Nephron progenitor cell (in vitro differentiated cells): ENCODE measurements around the gene PRELID1.

Experiments
- DNase-seq: peaks from one replicate; pipeline ENCODE4 v3.0.0; 2021
- H3K27ac Mint-ChIP-seq: 2 replicates; pipeline ENCODE4 v1.8.0; 2021; ENCODE audit warnings: mild to moderate bottlenecking, moderate library complexity, mixed read lengths
- H3K27me3 Mint-ChIP-seq: 2 replicates; pipeline ENCODE4 v1.8.0; 2021; ENCODE audit warnings: mild to moderate bottlenecking, low read depth, mixed read lengths; ENCODE audit not compliant: poor library complexity
- H3K36me3 Mint-ChIP-seq: 2 replicates; pipeline ENCODE4 v1.8.0; 2021; ENCODE audit warnings: low read depth, mixed read lengths
- H3K4me1 Mint-ChIP-seq: 2 replicates; pipeline ENCODE4 v1.8.0; 2021; ENCODE audit warnings: mixed read lengths
- H3K4me3 Mint-ChIP-seq: 2 replicates; pipeline ENCODE4 v1.8.0; 2021; ENCODE audit warnings: mild to moderate bottlenecking, moderate library complexity, mixed read lengths
- H3K9me3 Mint-ChIP-seq: 2 replicates; pipeline ENCODE4 v1.8.0; 2021; ENCODE audit warnings: mild to moderate bottlenecking, moderate library complexity, mixed read lengths
- TF ChIP-seq, protein P1 (sequence below): fragments of 200-600 bp; sonication (generic); IDR thresholded peaks from 2 replicates; pipeline ENCODE4 v1.5.0; 2021; ENCODE audit warnings: antibody characterized with exemption

Gene PRELID1

DNA sequence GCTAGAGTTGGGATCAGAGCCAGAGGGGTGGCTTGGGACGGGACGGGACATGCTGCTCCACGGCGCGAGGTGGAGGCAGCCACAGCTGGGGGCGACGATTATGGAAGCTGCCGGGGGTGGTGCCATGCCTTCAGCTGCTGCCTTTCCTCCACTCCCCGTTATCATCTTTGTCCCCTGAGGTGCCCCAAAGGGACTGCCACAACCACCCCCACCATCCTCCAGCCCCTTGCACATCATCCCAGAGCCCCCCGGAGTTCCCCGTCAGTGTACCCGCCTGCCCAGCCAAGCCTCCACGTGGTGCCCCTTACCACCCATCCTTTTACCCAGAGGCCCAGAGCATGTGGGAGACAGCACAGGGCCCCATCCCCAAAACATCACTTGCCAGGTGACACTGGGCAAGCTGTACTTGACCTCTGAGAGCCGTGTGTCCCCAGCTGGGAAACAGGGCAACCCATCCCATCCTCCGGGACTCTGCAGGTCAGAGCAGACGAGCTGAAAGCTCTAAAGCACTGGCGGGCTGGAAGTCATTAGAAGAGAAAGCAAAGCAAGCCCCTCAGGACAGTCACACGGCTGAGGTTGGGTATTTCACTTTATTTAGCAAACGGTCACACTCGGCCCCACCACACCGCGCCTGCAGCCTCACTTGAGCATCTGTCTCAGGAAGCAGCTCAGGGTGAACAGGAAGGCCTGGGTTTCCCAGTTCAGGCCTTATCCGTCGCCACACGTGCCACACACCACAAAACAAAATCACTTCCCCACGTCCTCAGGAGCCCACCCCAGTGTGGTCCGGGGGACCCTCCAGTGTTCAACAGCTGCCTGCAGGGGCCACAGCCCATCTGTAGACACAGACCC, 27.6 kb downstream of the PRELID1 start:
- Mint-ChIP-seq H3K27me3 (peaks cover 3% of the 10 kb centered on the region), H3K36me3 (peaks cover 26% of the 10 kb centered on the region), H3K4me3 (no peak overlapping the region), H3K9me3 (no peaks in the 10 kb centered on the region), H3K4me1 (no peaks in the 10 kb centered on the region), H3K27ac (peak overlapping the region; percentile 83)
- no peak for DNase-seq
- TF ChIP-seq, protein P1, sequence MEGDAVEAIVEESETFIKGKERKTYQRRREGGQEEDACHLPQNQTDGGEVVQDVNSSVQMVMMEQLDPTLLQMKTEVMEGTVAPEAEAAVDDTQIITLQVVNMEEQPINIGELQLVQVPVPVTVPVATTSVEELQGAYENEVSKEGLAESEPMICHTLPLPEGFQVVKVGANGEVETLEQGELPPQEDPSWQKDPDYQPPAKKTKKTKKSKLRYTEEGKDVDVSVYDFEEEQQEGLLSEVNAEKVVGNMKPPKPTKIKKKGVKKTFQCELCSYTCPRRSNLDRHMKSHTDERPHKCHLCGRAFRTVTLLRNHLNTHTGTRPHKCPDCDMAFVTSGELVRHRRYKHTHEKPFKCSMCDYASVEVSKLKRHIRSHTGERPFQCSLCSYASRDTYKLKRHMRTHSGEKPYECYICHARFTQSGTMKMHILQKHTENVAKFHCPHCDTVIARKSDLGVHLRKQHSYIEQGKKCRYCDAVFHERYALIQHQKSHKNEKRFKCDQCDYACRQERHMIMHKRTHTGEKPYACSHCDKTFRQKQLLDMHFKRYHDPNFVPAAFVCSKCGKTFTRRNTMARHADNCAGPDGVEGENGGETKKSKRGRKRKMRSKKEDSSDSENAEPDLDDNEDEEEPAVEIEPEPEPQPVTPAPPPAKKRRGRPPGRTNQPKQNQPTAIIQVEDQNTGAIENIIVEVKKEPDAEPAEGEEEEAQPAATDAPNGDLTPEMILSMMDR: no peak

DNA sequence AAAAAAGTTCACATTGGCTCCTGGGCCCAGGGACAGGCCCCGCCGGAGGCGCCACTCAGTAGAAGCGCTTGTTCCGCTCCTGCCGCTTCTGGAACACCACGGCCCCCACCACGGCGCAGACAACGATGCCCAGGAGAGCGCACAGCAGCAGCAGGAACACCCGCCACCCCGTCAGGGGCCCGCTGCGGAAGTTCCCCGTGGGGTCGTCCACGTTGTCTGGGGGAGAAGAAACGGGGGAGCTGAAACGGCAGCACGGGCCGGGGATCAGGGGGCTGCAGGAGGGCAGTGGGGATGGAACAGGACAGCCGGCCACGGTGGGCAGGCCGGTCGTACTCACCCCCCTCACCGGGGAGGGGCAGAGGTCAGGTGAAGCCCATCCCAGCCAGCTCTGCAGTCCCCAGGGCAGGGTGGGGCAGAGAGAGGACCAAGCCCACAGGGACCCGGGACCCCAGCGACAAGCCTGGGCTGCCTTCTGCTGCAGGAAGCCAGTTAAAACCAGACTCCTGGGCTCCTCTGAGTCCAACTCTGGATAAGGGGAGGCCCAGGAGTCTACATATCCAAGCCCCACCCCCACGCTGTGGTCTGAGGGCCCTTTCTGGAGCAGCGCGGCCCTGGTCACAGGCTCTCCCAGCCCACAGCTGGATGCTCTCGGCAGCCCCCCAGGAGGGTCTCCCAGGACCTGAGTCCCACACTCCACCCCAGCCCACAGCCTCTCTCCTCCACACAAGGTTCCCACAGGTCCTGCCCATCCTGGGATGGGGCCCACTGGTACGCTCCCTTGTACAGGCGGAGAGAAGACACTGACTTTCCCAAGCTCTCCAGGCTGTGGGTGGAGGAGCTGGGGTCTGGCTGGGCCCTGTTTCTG, 28.7 kb downstream of the PRELID1 start:
- Mint-ChIP-seq H3K9me3 (no peaks in the 10 kb centered on the region), H3K27me3 (peaks cover 3% of the 10 kb centered on the region), H3K4me1 (no peaks in the 10 kb centered on the region), H3K36me3 (peaks cover 31% of the 10 kb centered on the region), H3K4me3 (no peak overlapping the region), H3K27ac (no peak overlapping the region)
- no peak for DNase-seq
- TF ChIP-seq, protein P1: no peak

DNA sequence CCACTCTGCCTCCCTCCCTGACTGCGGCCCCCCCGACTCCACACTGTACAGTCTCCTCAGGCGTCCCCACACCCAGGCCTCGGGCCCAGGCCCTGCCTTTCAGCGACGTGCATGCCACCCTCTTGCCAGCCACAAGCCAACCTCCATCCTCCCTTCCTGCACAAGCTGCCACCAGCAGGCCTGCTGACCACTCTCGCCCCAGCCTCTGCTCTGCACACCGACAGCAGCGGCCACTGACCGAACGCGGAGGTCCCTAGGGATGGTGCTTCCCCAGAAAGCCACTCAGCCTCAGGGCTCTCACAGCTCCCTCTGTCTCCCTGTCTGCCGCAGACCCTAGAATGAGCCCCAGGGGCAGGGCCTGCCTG, 29.3 kb downstream of the PRELID1 start:
- TF ChIP-seq, protein P1: no peak
- no peaks in the 10 kb centered on the region for H3K4me1 Mint-ChIP-seq
- H3K27ac Mint-ChIP-seq: no peak overlapping the region
- H3K4me3 Mint-ChIP-seq: no peak overlapping the region
- peaks cover 3% of the 10 kb centered on the region for H3K27me3 Mint-ChIP-seq
- peaks cover 31% of the 10 kb centered on the region for H3K36me3 Mint-ChIP-seq
- DNase-seq: no peak
- H3K9me3 Mint-ChIP-seq: no peaks in the 10 kb centered on the region

DNA sequence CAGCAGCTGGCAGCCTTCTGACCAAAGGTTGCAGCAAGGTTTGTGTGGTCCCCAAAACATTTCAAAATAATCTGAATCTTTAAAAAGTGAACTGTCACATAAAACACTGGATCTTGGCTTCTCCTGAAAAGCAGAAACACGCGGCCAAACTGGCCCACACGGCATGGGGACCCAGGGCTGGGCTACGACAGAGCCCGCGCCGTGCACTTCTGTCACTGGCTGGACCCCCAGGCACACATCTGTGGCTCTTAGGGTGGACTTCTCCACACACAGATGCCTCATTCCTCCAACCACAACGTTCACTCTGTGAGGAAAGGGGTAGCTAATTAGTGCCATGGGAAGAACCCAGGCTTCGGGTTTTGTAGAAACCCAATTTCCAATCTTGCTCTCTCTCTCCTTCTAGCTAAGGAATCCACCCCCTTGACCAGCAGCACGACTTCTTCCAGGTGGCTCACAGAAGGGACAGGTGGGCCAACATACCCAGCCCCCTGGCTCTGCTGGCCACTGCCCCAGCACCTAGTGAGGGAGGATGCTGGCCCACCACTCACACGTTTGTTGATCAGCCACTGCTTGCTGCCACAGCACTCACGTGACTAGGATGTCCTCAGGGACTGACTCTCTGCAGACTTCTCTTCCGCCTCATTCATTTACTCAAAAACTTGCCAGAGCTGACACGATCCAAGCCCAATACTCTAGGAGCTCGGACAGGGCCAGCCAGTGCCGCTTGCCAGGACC, 30.0 kb downstream of the PRELID1 start:
- Mint-ChIP-seq H3K36me3 (peaks cover 31% of the 10 kb centered on the region), H3K4me1 (no peaks in the 10 kb centered on the region), H3K27me3 (peaks cover 3% of the 10 kb centered on the region), H3K9me3 (no peaks in the 10 kb centered on the region), H3K4me3 (no peak overlapping the region), H3K27ac (peak overlapping the region; percentile 70)
- DNase-seq: no peak
- TF ChIP-seq, protein P1: no peak

DNA sequence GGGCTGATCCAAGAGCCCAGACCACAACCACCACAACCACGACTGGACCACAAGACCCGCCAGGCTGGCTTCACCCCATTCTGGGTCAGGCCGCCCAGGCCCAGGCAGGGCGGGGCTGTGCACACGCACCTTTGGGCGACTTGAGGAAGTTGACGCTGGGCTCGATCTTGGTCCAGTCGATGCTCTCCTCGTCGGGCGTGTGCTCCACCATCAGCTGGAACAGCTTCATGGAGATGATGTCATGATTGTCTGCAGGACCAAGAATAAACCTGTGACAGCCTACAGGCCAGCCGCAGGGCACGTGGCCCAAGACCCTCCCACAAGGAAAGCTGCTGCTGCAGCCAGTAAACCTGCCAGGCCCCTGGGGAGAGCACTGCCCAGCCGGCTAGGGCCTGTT, 30.6 kb downstream of the PRELID1 start:
- no peaks in the 10 kb centered on the region for H3K4me1 Mint-ChIP-seq
- TF ChIP-seq, protein P1: no peak
- H3K36me3 Mint-ChIP-seq: peaks cover 31% of the 10 kb centered on the region
- no peak overlapping the region for H3K4me3 Mint-ChIP-seq
- H3K9me3 Mint-ChIP-seq: no peaks in the 10 kb centered on the region
- H3K27me3 Mint-ChIP-seq: peaks cover 3% of the 10 kb centered on the region
- no peak for DNase-seq
- H3K27ac Mint-ChIP-seq: peak overlapping the region; percentile 70
